ENCODE data around the gene PTPN4. TPM values are rescaled to one million over a fixed set of nuclear protein-coding genes. Genes with fewer than 3 reads are reported as not detected.

The PTPN4 gene
- total RNA-seq, 2 donors from 2014 or later: 52.6 to 69.8 TPM

DNA sequence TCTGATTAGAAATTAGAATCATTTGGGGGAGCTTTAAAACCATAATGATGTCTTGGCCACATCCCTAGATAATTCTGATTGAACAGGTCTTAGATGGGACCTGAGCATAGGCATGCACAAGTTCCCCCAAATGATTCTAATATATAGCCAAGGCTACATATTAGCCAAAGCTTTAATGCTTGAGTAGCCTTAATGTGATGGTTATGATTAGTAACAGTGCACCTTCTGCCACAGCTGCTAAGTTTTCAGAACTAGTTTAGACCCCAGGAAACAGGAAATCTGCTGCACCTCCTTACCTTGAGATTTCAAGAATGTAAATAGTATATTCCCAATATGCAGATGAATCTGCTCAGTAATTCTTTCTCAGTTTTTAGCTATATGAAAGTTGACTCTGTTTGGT is 119.8 kb downstream of the PTPN4 start:
- no peak overlapping the region for H3K27ac Mint-ChIP-seq
- Histone ChIP-seq H3K4me3 (ENCODE audit: low read length) (no peak overlapping the region), H3K27me3 (ENCODE audit: control insufficient read depth, insufficient read depth, low read length, poor library complexity, severe bottlenecking) (no peaks in the 10 kb centered on the region), H3K9ac (ENCODE audit: extremely low read depth, low read length, poor library complexity, severe bottlenecking) (no peak overlapping the region), H3K9me3 (ENCODE audit: control insufficient read depth, low read length) (no peaks in the 10 kb centered on the region), H3K36me3 (ENCODE audit: control insufficient read depth, insufficient read depth, low read length) (no peaks in the 10 kb centered on the region), H3K4me1 (ENCODE audit: control insufficient read depth, insufficient read depth, low read length) (no peaks in the 10 kb centered on the region), H3K27ac (ENCODE audit: low read depth, low read length) (no peak overlapping the region)
- DNase-seq: no peak
- no peaks in the 10 kb centered on the region for H3K27me3 Mint-ChIP-seq (ENCODE audit: insufficient read depth)
- TF ChIP-seq CTCF (conservative IDR thresholded peaks at IDR 0.05): no peak
- H3K36me3 Mint-ChIP-seq (ENCODE audit: low read depth): peaks cover 5% of the 10 kb centered on the region
- no peak overlapping the region for H3K4me3 Mint-ChIP-seq
- H3K4me1 Mint-ChIP-seq: no peaks in the 10 kb centered on the region
- H3K9me3 Mint-ChIP-seq: no peaks in the 10 kb centered on the region

DNA sequence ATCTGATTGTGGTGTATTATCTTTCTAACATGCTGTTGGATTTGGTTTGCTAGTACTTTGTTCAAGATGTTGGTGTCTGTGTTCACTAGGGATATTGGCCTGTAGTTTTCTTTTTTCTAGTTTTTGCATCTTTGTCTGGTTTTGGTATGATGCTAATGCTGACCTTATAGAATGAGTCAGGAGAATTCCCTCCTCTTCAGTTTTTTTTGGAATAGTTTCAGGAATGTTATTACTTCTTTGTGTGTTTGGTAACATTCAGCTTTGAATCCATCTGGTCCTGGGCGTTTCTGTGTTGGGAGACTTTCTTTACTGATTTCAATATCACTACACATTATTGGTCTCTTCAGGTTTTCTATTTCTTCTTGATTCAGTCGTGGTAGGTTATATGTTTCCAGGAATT is 129.0 kb downstream of the PTPN4 start:
- H3K36me3 Mint-ChIP-seq (ENCODE audit: low read depth): peaks cover 54% of the 10 kb centered on the region
- TF ChIP-seq CTCF (conservative IDR thresholded peaks at IDR 0.05): no peak
- 96 to 100% methylated on average over 1 to 2 of the region's 2 CpGs for WGBS, 2 experiments (ENCODE audit: insufficient coverage in 1 of 2, insufficient read length in 1 of 2)

GRCh38 chr2:119897736-119898395 is 138.1 kb downstream of the PTPN4 start:
- Histone ChIP-seq H3K27me3 (ENCODE audit: control insufficient read depth, insufficient read depth, low read length, poor library complexity, severe bottlenecking) (peaks cover 6% of the 10 kb centered on the region), H3K4me1 (ENCODE audit: control insufficient read depth, insufficient read depth, low read length) (no peaks in the 10 kb centered on the region), H3K27ac (ENCODE audit: low read depth, low read length) (no peak overlapping the region), H3K4me3 (ENCODE audit: low read length) (no peak overlapping the region), H3K36me3 (ENCODE audit: control insufficient read depth, insufficient read depth, low read length) (peaks cover 27% of the 10 kb centered on the region), H3K9ac (ENCODE audit: extremely low read depth, low read length, poor library complexity, severe bottlenecking) (no peak overlapping the region), H3K9me3 (ENCODE audit: control insufficient read depth, low read length) (no peaks in the 10 kb centered on the region)
- H3K9me3 Mint-ChIP-seq: no peaks in the 10 kb centered on the region
- no peaks in the 10 kb centered on the region for H3K27me3 Mint-ChIP-seq (ENCODE audit: insufficient read depth)
- 99 to 100% methylated on average over 2 to 5 of the region's 5 CpGs for WGBS, 2 experiments (ENCODE audit: insufficient coverage in 1 of 2, insufficient read length in 1 of 2)
- peaks cover 27% of the 10 kb centered on the region for H3K36me3 Mint-ChIP-seq (ENCODE audit: low read depth)
- no peak overlapping the region for H3K27ac Mint-ChIP-seq
- no peak for TF ChIP-seq CTCF (conservative IDR thresholded peaks at IDR 0.05)
- no peaks in the 10 kb centered on the region for H3K4me1 Mint-ChIP-seq
- no peak overlapping the region for H3K4me3 Mint-ChIP-seq
- DNase-seq: no peak

More for the DNA sequence above, 129.0 kb downstream of the PTPN4 start:
- peaks cover 19% of the 10 kb centered on the region for H3K9me3 Mint-ChIP-seq
- H3K4me3 Mint-ChIP-seq: no peak overlapping the region
- Histone ChIP-seq H3K27me3 (ENCODE audit: control insufficient read depth, insufficient read depth, low read length, poor library complexity, severe bottlenecking) (peaks cover 6% of the 10 kb centered on the region), H3K4me3 (ENCODE audit: low read length) (no peak overlapping the region), H3K27ac (ENCODE audit: low read depth, low read length) (no peak overlapping the region), H3K4me1 (ENCODE audit: control insufficient read depth, insufficient read depth, low read length) (no peaks in the 10 kb centered on the region), H3K9me3 (ENCODE audit: control insufficient read depth, low read length) (peaks cover 19% of the 10 kb centered on the region), H3K9ac (ENCODE audit: extremely low read depth, low read length, poor library complexity, severe bottlenecking) (no peak overlapping the region), H3K36me3 (ENCODE audit: control insufficient read depth, insufficient read depth, low read length) (peaks cover 6% of the 10 kb centered on the region)
- DNase-seq: no peak
- H3K4me1 Mint-ChIP-seq: no peaks in the 10 kb centered on the region
- H3K27me3 Mint-ChIP-seq (ENCODE audit: insufficient read depth): peaks cover 1% of the 10 kb centered on the region
- H3K27ac Mint-ChIP-seq: no peak overlapping the region

All from endodermal cell (in vitro differentiated cells).